DOHH2 (cell line): ENCODE data around the gene XRCC4.

ENCODE experiments used
- CTCF ChIP-seq: fragments of 200-600 bp; sonication (generic); IDR thresholded peaks from one replicate; pipeline ENCODE4 v1.5.1; 2014; ENCODE audit warnings: antibody characterized with exemption, mild to moderate bottlenecking, low read depth, low read length; ENCODE audit not compliant: poor library complexity, severe bottlenecking
- EZH2phosphoT487 ChIP-seq: fragments of 200-600 bp; sonication (generic); IDR thresholded peaks from 2 replicates; pipeline ENCODE4 v1.6.1; 2017; ENCODE audit warnings: borderline replicate concordance, mild to moderate bottlenecking, antibody characterized with exemption, low read length, moderate library complexity, mixed read lengths

GRCh38 chr5:83099445-83099844 lies 22.1 kb downstream of the XRCC4 start:
- no peak for TF ChIP-seq CTCF
- TF ChIP-seq EZH2phosphoT487 = no peak
